ENCODE measurements around the gene KRT82.

The KRT82 gene

GRCh38 chr12:52444647-52445595, 38.8 kb upstream of the KRT82 start:
- Histone ChIP-seq H2BK12ac (ENCODE audit: low read length) (no peak overlapping the region), H3K27ac (ENCODE audit: low read depth, low read length) (no peak overlapping the region), H2BK5ac (ENCODE audit: low read depth, low read length, poor library complexity) (no peak overlapping the region), H3K9me3 (ENCODE audit: insufficient read depth, low read depth, low read length) (peaks cover 3% of the 10 kb centered on the region), H3K4me3 (ENCODE audit: low read depth, low read length) (no peak overlapping the region), H3K4ac (ENCODE audit: low read depth, low read length) (no peak overlapping the region), H3K4me1 (ENCODE audit: control insufficient read depth in 1 of 2, insufficient read depth in 2 of 2, low read length in 2 of 2) (peaks cover 14 to 26% of the 10 kb centered on the region in 2 experiments), H3K23ac (ENCODE audit: low read length) (no peak overlapping the region), H2AK5ac (ENCODE audit: low read length) (no peak overlapping the region), H3K9ac (ENCODE audit: low read length) (no peak overlapping the region), H3K79me1 (ENCODE audit: low read length) (peaks cover 16% of the 10 kb centered on the region), H3K27me3 (ENCODE audit: insufficient read depth, low read length) (no peaks in the 10 kb centered on the region), H4K12ac (ENCODE audit: low read depth, low read length) (no peak overlapping the region), H3K18ac (ENCODE audit: low read length) (no peak overlapping the region), H3K4me2 (ENCODE audit: low read length) (no peak overlapping the region), H4K91ac (ENCODE audit: low read depth, low read length) (peak overlapping the region; percentile 40), H4K8ac (ENCODE audit: low read depth, low read length) (no peak overlapping the region), H3K14ac (ENCODE audit: low read length) (no peak overlapping the region), H2BK120ac (ENCODE audit: insufficient read depth, low read length, poor library complexity) (no peak overlapping the region), H3K36me3 (ENCODE audit: control insufficient read depth in 1 of 2, insufficient read depth in 2 of 2, low read length in 2 of 2) (no peaks in the 10 kb centered on the region), H2AFZ (ENCODE audit: insufficient read depth, low read length, poor library complexity) (no peak overlapping the region), H3K79me2 (ENCODE audit: control insufficient read depth, insufficient read depth, low read length, poor library complexity) (no peaks in the 10 kb centered on the region)
- DNase-seq: peak in 1 of 2 donors; percentile 41
- no CpG with 5 or more reads among the region's 10 CpGs for WGBS (ENCODE audit: extremely low coverage, insufficient coverage, insufficient read length)

- H3K4me1 ChIP-seq (ENCODE audit: control insufficient read depth in 1 of 2, insufficient read depth in 2 of 2, low read length in 2 of 2): peaks cover 14 to 31% of the 10 kb centered on the region in 2 experiments
- DNase-seq: peak; percentile 59 to 73
Observed at GRCh38 chr12:52443966-52444365, 37.8 kb upstream of the KRT82 start.

GRCh38 chr12:52442600-52443061, 36.5 kb upstream of the KRT82 start:
- Histone ChIP-seq H2BK5ac (ENCODE audit: low read depth, low read length, poor library complexity) (no peak overlapping the region), H3K4me2 (ENCODE audit: low read length) (peak overlapping the region; percentile 9), H3K79me1 (ENCODE audit: low read length) (peaks cover 34% of the 10 kb centered on the region), H3K23ac (ENCODE audit: low read length) (no peak overlapping the region), H2BK120ac (ENCODE audit: insufficient read depth, low read length, poor library complexity) (peak overlapping the region; percentile 95), H2BK12ac (ENCODE audit: low read length) (no peak overlapping the region), H3K27ac (ENCODE audit: low read depth, low read length) (peak overlapping the region; percentile 85), H3K9ac (ENCODE audit: low read length) (no peak overlapping the region), H3K27me3 (ENCODE audit: insufficient read depth, low read length) (no peaks in the 10 kb centered on the region), H2AK5ac (ENCODE audit: low read length) (no peak overlapping the region), H4K91ac (ENCODE audit: low read depth, low read length) (no peak overlapping the region), H3K14ac (ENCODE audit: low read length) (no peak overlapping the region), H3K4me3 (ENCODE audit: low read depth, low read length) (no peak overlapping the region), H3K18ac (ENCODE audit: low read length) (no peak overlapping the region), H4K12ac (ENCODE audit: low read depth, low read length) (no peak overlapping the region), H3K36me3 (ENCODE audit: control insufficient read depth in 1 of 2, insufficient read depth in 2 of 2, low read length in 2 of 2) (no peaks in the 10 kb centered on the region), H3K79me2 (ENCODE audit: control insufficient read depth, insufficient read depth, low read length, poor library complexity) (no peaks in the 10 kb centered on the region), H3K9me3 (ENCODE audit: insufficient read depth, low read depth, low read length) (peaks cover 3% of the 10 kb centered on the region), H3K4me1 (ENCODE audit: control insufficient read depth in 1 of 2, insufficient read depth in 2 of 2, low read length in 2 of 2) (peaks cover 17 to 39% of the 10 kb centered on the region in 2 experiments), H3K4ac (ENCODE audit: low read depth, low read length) (no peak overlapping the region), H4K8ac (ENCODE audit: low read depth, low read length) (no peak overlapping the region), H2AFZ (ENCODE audit: insufficient read depth, low read length, poor library complexity) (no peak overlapping the region)
- DNase-seq: peak; percentile 98
- no CpG with 5 or more reads among the region's 6 CpGs for WGBS (ENCODE audit: extremely low coverage, insufficient coverage, insufficient read length)

More at GRCh38 chr12:52443966-52444365, 37.8 kb upstream of the KRT82 start:
- Histone ChIP-seq H3K79me2 (ENCODE audit: control insufficient read depth, insufficient read depth, low read length, poor library complexity) (no peaks in the 10 kb centered on the region), H4K8ac (ENCODE audit: low read depth, low read length) (no peak overlapping the region), H3K4ac (ENCODE audit: low read depth, low read length) (no peak overlapping the region), H3K14ac (ENCODE audit: low read length) (no peak overlapping the region), H3K23ac (ENCODE audit: low read length) (no peak overlapping the region), H3K18ac (ENCODE audit: low read length) (no peak overlapping the region), H2AK5ac (ENCODE audit: low read length) (no peak overlapping the region), H3K4me2 (ENCODE audit: low read length) (no peak overlapping the region), H3K27me3 (ENCODE audit: insufficient read depth, low read length) (no peaks in the 10 kb centered on the region), H3K36me3 (ENCODE audit: control insufficient read depth in 1 of 2, insufficient read depth in 2 of 2, low read length in 2 of 2) (no peaks in the 10 kb centered on the region), H3K27ac (ENCODE audit: low read depth, low read length) (no peak overlapping the region), H2BK120ac (ENCODE audit: insufficient read depth, low read length, poor library complexity) (no peak overlapping the region), H4K12ac (ENCODE audit: low read depth, low read length) (no peak overlapping the region), H3K79me1 (ENCODE audit: low read length) (peaks cover 25% of the 10 kb centered on the region), H2AFZ (ENCODE audit: insufficient read depth, low read length, poor library complexity) (no peak overlapping the region), H4K91ac (ENCODE audit: low read depth, low read length) (peak overlapping the region; percentile 40), H3K9me3 (ENCODE audit: insufficient read depth, low read depth, low read length) (peaks cover 3% of the 10 kb centered on the region), H2BK5ac (ENCODE audit: low read depth, low read length, poor library complexity) (no peak overlapping the region), H2BK12ac (ENCODE audit: low read length) (no peak overlapping the region), H3K9ac (ENCODE audit: low read length) (no peak overlapping the region), H3K4me3 (ENCODE audit: low read depth, low read length) (no peak overlapping the region)
- WGBS (ENCODE audit: extremely low coverage, insufficient coverage, insufficient read length): no CpG with 5 or more reads among the region's 3 CpGs

DNA sequence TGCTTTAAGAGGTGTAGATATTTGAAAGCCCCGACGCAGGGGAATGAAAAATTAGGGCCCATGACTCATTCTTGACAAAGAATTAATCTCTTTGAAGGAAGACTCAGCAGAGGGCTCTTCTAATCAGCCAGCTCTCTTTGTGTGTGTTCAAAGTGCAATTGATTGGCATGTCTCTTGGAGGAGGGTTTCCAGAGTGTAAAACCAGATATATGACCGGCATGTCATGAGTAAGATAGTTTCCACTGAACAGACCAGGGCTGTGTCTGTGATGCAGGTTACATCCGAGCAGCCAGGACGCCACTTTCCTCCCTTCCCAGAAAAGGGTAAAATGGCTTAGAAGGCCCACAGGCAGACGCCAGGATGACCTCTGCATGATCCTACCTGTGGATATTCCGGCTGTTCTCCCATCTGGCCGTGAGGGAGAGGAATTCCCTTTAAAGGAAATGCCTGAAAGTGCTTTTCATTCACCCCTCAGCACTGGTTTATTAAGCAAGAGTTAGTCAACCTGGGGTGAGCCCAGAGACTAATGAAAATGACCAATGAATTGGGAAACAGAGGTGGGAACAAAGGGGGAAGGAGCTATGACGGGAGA, 35.3 kb upstream of the KRT82 start:
- Histone ChIP-seq H3K23ac (ENCODE audit: low read length) (no peak overlapping the region), H3K27me3 (ENCODE audit: insufficient read depth, low read length) (no peaks in the 10 kb centered on the region), H3K14ac (ENCODE audit: low read length) (no peak overlapping the region), H3K9me3 (ENCODE audit: insufficient read depth, low read depth, low read length) (peaks cover 2% of the 10 kb centered on the region), H2AFZ (ENCODE audit: insufficient read depth, low read length, poor library complexity) (no peak overlapping the region), H3K4me1 (ENCODE audit: control insufficient read depth in 1 of 2, insufficient read depth in 2 of 2, low read length in 2 of 2) (peaks cover 25 to 47% of the 10 kb centered on the region in 2 experiments), H2BK120ac (ENCODE audit: insufficient read depth, low read length, poor library complexity) (peak overlapping the region; percentile 9), H3K4me3 (ENCODE audit: low read depth, low read length) (no peak overlapping the region), H2BK5ac (ENCODE audit: low read depth, low read length, poor library complexity) (peak overlapping the region; percentile 35), H2AK5ac (ENCODE audit: low read length) (no peak overlapping the region), H3K9ac (ENCODE audit: low read length) (no peak overlapping the region), H4K12ac (ENCODE audit: low read depth, low read length) (no peak overlapping the region), H3K36me3 (ENCODE audit: control insufficient read depth in 1 of 2, insufficient read depth in 2 of 2, low read length in 2 of 2) (no peaks in the 10 kb centered on the region), H4K8ac (ENCODE audit: low read depth, low read length) (no peak overlapping the region), H3K79me1 (ENCODE audit: low read length) (peaks cover 41% of the 10 kb centered on the region), H3K4me2 (ENCODE audit: low read length) (no peak overlapping the region), H3K18ac (ENCODE audit: low read length) (no peak overlapping the region), H2BK12ac (ENCODE audit: low read length) (no peak overlapping the region), H3K79me2 (ENCODE audit: control insufficient read depth, insufficient read depth, low read length, poor library complexity) (peaks cover 2% of the 10 kb centered on the region), H3K4ac (ENCODE audit: low read depth, low read length) (no peak overlapping the region), H3K27ac (ENCODE audit: low read depth, low read length) (peak overlapping the region; percentile 85), H4K91ac (ENCODE audit: low read depth, low read length) (peak overlapping the region; percentile 7)
- peak; percentile 66 to 82 for DNase-seq
- no CpG with 5 or more reads among the region's 9 CpGs for WGBS (ENCODE audit: extremely low coverage, insufficient coverage, insufficient read length)

Data from trophoblast cell (in vitro differentiated cells and primary cell).